Endodermal cell (in vitro differentiated cells): ENCODE measurements around the gene FOXA1. TPM values are rescaled to one million over a fixed set of nuclear protein-coding genes. Genes with fewer than 3 reads are reported as not detected.

Experiments used
- DNase-seq: peaks from one replicate; pipeline ENCODE4 v3.0.0-alpha.2; 2017
- H3K27ac ChIP-seq: 2 replicates; pipeline ENCODE4 v1.5.1; 2013; ENCODE audit warnings: mild to moderate bottlenecking, low read depth, low read length, moderate library complexity
- H3K27me3 ChIP-seq: 2 replicates; pipeline ENCODE4 v1.6.1; 2013; ENCODE audit warnings: mild to moderate bottlenecking, low read length, moderate library complexity; ENCODE audit not compliant: insufficient read depth, control insufficient read depth, poor library complexity, severe bottlenecking
- H3K36me3 ChIP-seq: 2 replicates; pipeline ENCODE4 v1.7.0; 2013; ENCODE audit warnings: mild to moderate bottlenecking, low read length, moderate library complexity; ENCODE audit not compliant: control insufficient read depth, insufficient read depth
- H3K4me1 ChIP-seq: one replicate; pipeline ENCODE4 v1.7.0; 2013; ENCODE audit warnings: low read length; ENCODE audit not compliant: control insufficient read depth, insufficient read depth
- H3K4me3 ChIP-seq: 2 replicates; pipeline ENCODE4 v1.5.1; 2013; ENCODE audit warnings: mild to moderate bottlenecking, low read length, moderate library complexity
- H3K9ac ChIP-seq: 2 replicates; pipeline ENCODE4 v1.6.1; 2013; ENCODE audit warnings: mild to moderate bottlenecking, low read length, moderate library complexity; ENCODE audit not compliant: poor library complexity, severe bottlenecking; ENCODE audit errors: extremely low read depth
- H3K9me3 ChIP-seq: 2 replicates; pipeline ENCODE4 v1.6.1; 2013; ENCODE audit warnings: mild to moderate bottlenecking, low read length, moderate library complexity; ENCODE audit not compliant: control insufficient read depth
- H3K27ac Mint-ChIP-seq: 2 replicates; pipeline ENCODE4 v1.8.0; 2020; ENCODE audit warnings: mixed read lengths
- H3K27me3 Mint-ChIP-seq: 2 replicates; pipeline ENCODE4 v1.8.0; 2021; ENCODE audit warnings: mild to moderate bottlenecking, mixed read lengths; ENCODE audit not compliant: insufficient read depth
- H3K36me3 Mint-ChIP-seq: 2 replicates; pipeline ENCODE4 v1.8.0; 2020; ENCODE audit warnings: low read depth, mixed read lengths
- H3K4me1 Mint-ChIP-seq: 2 replicates; pipeline ENCODE4 v1.8.0; 2020; ENCODE audit warnings: mixed read lengths
- H3K4me3 Mint-ChIP-seq: 2 replicates; pipeline ENCODE4 v1.8.0; 2020; ENCODE audit warnings: mild to moderate bottlenecking, moderate library complexity, mixed read lengths
- H3K9me3 Mint-ChIP-seq: 2 replicates; pipeline ENCODE4 v1.8.0; 2020; ENCODE audit warnings: mild to moderate bottlenecking, mixed read lengths
- CTCF ChIP-seq: fragments of 200-600 bp; sonication (generic); conservative IDR thresholded peaks from 2 replicates; pipeline ENCODE4 v1.5.0; 2021; ENCODE audit warnings: antibody characterized with exemption, mild to moderate bottlenecking
- whole genome bisulfite sequencing, 2 experiments: methylation state at CpG; one replicate each; pipeline versions ENCODE4 v1.1.5 to v1.1.7; 2013; ENCODE audit warnings: missing lambda C conversion rate in 2 of 2, mixed read lengths in 1 of 2; ENCODE audit not compliant: insufficient coverage in 1 of 2, insufficient read length in 1 of 2; 5-methylcytosine and 5-hydroxymethylcytosine counted together
- total RNA-seq, 2 donors: library from RNA; stranded (reverse); fragmentation: NEBNext Ultra II Directional in 1 of 2; extraction: Animal tissue kit (Norgen Biotek cat#: 25700) in 1 of 2; gene quantifications; 2 replicates in 1 of 2; 3 replicates in 1 of 2; pipeline ENCODE4 v1.2.1, GENCODE V29; 2021

FOXA1 gene
- total RNA-seq, 2 donors from 2014 or later, result 41.2 to 51.4 TPM

DNA sequence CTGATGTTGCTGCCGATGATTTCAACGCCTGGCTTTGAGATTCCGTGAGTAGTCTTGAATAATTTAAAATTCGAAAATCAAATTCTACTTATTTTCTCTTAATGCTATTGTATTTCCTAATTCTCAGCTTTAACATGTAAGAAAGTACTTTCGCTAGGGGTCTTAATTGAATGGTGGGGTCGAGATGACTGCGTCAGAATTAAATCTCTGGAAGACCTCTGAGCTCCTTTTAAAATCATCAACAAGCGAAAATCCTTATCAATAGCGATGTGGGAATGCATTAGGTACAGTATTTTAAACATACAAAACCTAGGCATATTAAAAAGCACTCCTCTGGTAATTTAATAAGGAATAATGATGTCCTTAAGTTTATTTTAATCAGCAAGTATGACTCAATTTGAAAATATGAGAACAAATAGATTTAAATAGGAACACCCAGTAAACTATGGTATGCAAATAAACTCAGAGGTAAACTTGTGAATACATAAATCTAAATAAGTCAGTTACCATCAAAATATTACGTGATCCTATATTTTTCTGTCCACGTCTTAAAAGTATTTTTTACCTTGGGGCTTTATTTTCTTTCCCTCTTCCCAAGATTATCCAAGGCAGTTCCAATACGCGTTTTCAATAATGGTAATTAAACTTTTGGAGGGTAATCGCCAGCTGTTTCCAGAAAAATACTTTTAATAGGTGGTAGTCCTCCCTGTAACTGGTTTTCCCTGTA is 1.4 kb downstream of the FOXA1 start:
- Histone ChIP-seq H3K4me3 (peak overlapping the region; percentile 89), H3K9ac (peak overlapping the region; percentile 52), H3K9me3 (no peaks in the 10 kb centered on the region), H3K36me3 (no peaks in the 10 kb centered on the region), H3K27ac (no peak overlapping the region), H3K27me3 (peaks cover 85% of the 10 kb centered on the region), H3K4me1 (peaks cover 2% of the 10 kb centered on the region)
- no peak for TF ChIP-seq CTCF
- Mint-ChIP-seq H3K9me3 (no peaks in the 10 kb centered on the region), H3K27me3 (peaks cover 79% of the 10 kb centered on the region), H3K4me1 (peaks cover 37% of the 10 kb centered on the region), H3K36me3 (peaks cover 19% of the 10 kb centered on the region), H3K4me3 (peak overlapping the region; percentile 69), H3K27ac (peak overlapping the region; percentile 12)
- 15 to 30% methylated on average over 7 to 9 of the region's 14 CpGs for WGBS, 2 experiments
- DNase-seq, result no peak

- H3K27me3 ChIP-seq, result peaks cover 78% of the 10 kb centered on the region
- H3K36me3 ChIP-seq, result no peaks in the 10 kb centered on the region
- H3K27ac ChIP-seq, result no peak overlapping the region
- H3K9me3 ChIP-seq, result no peaks in the 10 kb centered on the region
- DNase-seq, result peak; percentile 64
- Mint-ChIP-seq H3K4me1 (peaks cover 41% of the 10 kb centered on the region), H3K4me3 (peak overlapping the region; percentile 69), H3K9me3 (no peaks in the 10 kb centered on the region), H3K27ac (peak overlapping the region; percentile 1), H3K27me3 (peaks cover 72% of the 10 kb centered on the region), H3K36me3 (peaks cover 19% of the 10 kb centered on the region)
- peaks cover 2% of the 10 kb centered on the region for H3K4me1 ChIP-seq
- TF ChIP-seq CTCF, result no peak
- WGBS, 2 experiments, result 11 to 28% methylated on average over 26 to 42 of the region's 42 CpGs
- peak overlapping the region; percentile 89 for H3K4me3 ChIP-seq
- H3K9ac ChIP-seq, result peak overlapping the region; percentile 52
Measured at GRCh38 chr14:37592482-37593408, 2.3 kb downstream of the FOXA1 start.

DNA sequence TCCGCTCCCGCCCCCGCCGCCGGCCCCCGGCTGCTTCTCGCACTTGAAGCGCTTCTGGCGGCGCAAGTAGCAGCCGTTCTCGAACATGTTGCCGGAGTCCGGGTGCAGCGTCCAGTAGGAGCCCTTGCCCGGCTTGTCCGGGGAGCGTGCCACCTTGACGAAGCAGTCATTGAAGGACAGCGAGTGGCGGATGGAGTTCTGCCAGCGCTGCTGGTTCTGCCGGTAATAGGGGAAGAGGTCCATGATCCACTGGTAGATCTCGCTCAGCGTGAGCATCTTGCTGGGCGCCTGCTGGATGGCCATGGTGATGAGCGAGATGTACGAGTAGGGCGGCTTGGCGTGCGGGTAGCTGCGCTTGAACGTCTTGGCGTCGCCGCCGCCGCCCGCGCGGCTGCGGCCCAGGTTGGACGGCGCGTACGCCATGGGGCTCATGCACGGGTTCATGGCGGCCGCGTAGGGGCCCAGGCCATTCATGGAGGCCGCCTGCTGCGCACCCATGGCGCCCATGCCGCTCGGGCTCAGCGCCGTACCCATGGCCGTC is 3.0 kb downstream of the FOXA1 start:
- Mint-ChIP-seq H3K9me3 (no peaks in the 10 kb centered on the region), H3K27me3 (peaks cover 71% of the 10 kb centered on the region), H3K4me1 (peaks cover 44% of the 10 kb centered on the region), H3K36me3 (peaks cover 19% of the 10 kb centered on the region), H3K27ac (no peak overlapping the region), H3K4me3 (peak overlapping the region; percentile 69)
- DNase-seq, result no peak
- Histone ChIP-seq H3K4me1 (peaks cover 2% of the 10 kb centered on the region), H3K36me3 (no peaks in the 10 kb centered on the region), H3K27ac (no peak overlapping the region), H3K27me3 (peaks cover 78% of the 10 kb centered on the region), H3K9ac (no peak overlapping the region), H3K4me3 (no peak overlapping the region), H3K9me3 (no peaks in the 10 kb centered on the region)
- no peak for TF ChIP-seq CTCF
- 27 to 36% methylated on average over 33 to 58 of the region's 58 CpGs for WGBS, 2 experiments
